HepG2 (cell line): Measurements from ENCODE around the gene CSHL1. TPM values are rescaled to one million over a fixed set of nuclear protein-coding genes. Genes with fewer than 3 reads are reported as not detected.

Experiments used
- ATF4 ChIP-seq, 2 experiments: fragments of 450-650 bp in 1 of 2; sonication (generic) in 1 of 2; formaldehyde crosslinking; IDR thresholded peaks; 2 replicates each; pipeline versions ENCODE4 v1.5.0 to v1.8.0; 2020 to 2022; ENCODE audit warnings: mild to moderate bottlenecking in 1 of 2, missing genetic modification reagents in 1 of 2
- CTCF ChIP-seq: sonication (generic); formaldehyde crosslinking; IDR thresholded peaks from 2 replicates; pipeline ENCODE4 v1.5.0; 2020; ENCODE audit warnings: mild to moderate bottlenecking, missing genetic modification reagents, moderate library complexity
- FLYWCH1 ChIP-seq: sonication (generic); formaldehyde crosslinking; IDR thresholded peaks from 2 replicates; pipeline ENCODE4 v1.8.1; 2023; ENCODE audit warnings: mild to moderate bottlenecking, missing genetic modification reagents
- ZNF407 ChIP-seq: sonication (generic); formaldehyde crosslinking; IDR thresholded peaks from one replicate; pipeline ENCODE4 v1.5.1; 2020; ENCODE audit warnings: mild to moderate bottlenecking, missing genetic modification reagents; ENCODE audit errors: not compliant biosample characterization
- polyA plus RNA-seq, 8 experiments: library from polyadenylated mRNA; depleted of rRNA in 3 of 8; stranded (reverse) in 7 of 8; unstranded in 1 of 8; fragments of >200 nt; fragmentation: Illumina TruSeq in 4 of 8; extraction: Trizol in 4 of 8; gene quantifications; 2 replicates each; pipeline versions ENCODE4 v1.2.1 to v1.2.3, GENCODE V29; 2011 to 2016; ENCODE audit warnings: low read depth in 4 of 8, missing spikeins in 1 of 8, mixed read lengths in 1 of 8; ENCODE audit not compliant: insufficient read depth in 1 of 8
- total RNA-seq, 5 experiments: library from RNA; depleted of rRNA; stranded (reverse); fragments of >200 nt; fragmentation: Illumina TruSeq; extraction: Trizol; gene quantifications; 2 replicates each; pipeline ENCODE4 v1.2.3, GENCODE V29; 2016; ENCODE audit warnings: low read depth in 1 of 5

Gene CSHL1
- total and polyA plus RNA-seq, 2 of the 13 experiments (the other 11 are each of a cell fraction or from before 2014, with no cell fraction given), result not detected

DNA sequence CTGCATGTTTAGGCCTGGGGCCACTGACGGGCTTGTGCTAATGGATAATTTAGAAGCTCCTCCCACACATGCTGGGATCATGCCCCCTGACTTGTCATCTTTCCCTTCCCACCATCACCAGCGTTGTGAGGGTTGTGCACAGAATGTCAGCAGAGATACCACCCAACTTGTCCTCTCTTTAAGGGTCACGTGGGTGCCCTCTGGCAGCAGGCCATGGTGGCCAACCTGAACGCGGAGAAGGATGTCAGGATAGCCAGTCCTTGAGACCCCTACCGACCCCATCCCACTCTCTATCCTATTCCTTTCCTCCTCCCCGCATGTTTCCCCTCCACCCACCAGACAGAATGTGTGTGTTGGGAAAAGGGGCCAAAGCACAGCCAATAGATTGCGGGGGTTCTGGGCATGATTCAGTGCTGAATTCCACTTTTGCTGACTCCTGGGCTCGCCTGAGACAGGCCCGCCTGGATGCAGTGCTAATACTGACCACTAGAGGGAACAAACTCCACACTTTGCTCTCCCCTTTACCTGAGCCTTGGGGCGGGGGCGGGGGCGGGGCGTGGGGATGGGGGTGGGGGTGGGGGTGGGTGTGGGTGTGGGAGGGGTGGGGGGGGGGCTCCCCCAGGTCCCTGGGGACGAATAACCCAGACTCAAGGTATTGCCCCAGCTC, 29.0 kb downstream of the CSHL1 start, which contains the start of gene GH2 (continued):
- TF ChIP-seq ZNF407 (CRISPR knock-in tag) (no peak), FLYWCH1 (CRISPR knock-in tag) (no peak), CTCF (CRISPR knock-in tag) (peak; percentile 60), ATF4 (CRISPR knock-in tag; IDR thresholded peaks at IDR 0.05) (no peak)
